Measurements from ENCODE around the gene GABBR2. TPM values are rescaled to one million over a fixed set of nuclear protein-coding genes. Genes with fewer than 3 reads are reported as not detected.

The GABBR2 gene
- total and polyA plus RNA-seq, 4 donors = 20.0 to 140 (median 93.3) TPM

- Histone ChIP-seq H3K9me3 (ENCODE audit: control insufficient read depth, insufficient read depth, low read length) (no peaks in the 10 kb centered on the region), H3K4me3 (ENCODE audit: low read depth, low read length) (no peak overlapping the region), H3K4me1 (ENCODE audit: control insufficient read depth, insufficient read depth, low read length) (peaks cover 8% of the 10 kb centered on the region), H3K36me3 (ENCODE audit: control insufficient read depth, insufficient read depth, low read length) (peaks cover 17% of the 10 kb centered on the region), H3K27me3 (ENCODE audit: control insufficient read depth, insufficient read depth, low read length) (no peaks in the 10 kb centered on the region), H3K27ac (ENCODE audit: low read depth, low read length) (no peak overlapping the region)
- DNase-seq (ENCODE audit: low read depth in 4 of 6, low spot score in 6 of 6) = no peak
- WGBS (ENCODE audit: insufficient coverage) = 76% methylated on average over 4 of the region's 5 CpGs
These were observed 289.5 kb downstream of the GABBR2 start for GRCh38 chr9:98419260-98419603.

- no peaks in the 10 kb centered on the region for H3K27me3 ChIP-seq (ENCODE audit: control insufficient read depth, insufficient read depth, low read length)
- H3K4me1 ChIP-seq (ENCODE audit: control insufficient read depth, insufficient read depth, low read length) = peaks cover 8% of the 10 kb centered on the region
- H3K4me3 ChIP-seq (ENCODE audit: low read depth, low read length) = no peak overlapping the region
- DNase-seq (ENCODE audit: low read depth in 4 of 6, low spot score in 6 of 6) = no peak
- no peak overlapping the region for H3K27ac ChIP-seq (ENCODE audit: low read depth, low read length)
- no peaks in the 10 kb centered on the region for H3K9me3 ChIP-seq (ENCODE audit: control insufficient read depth, insufficient read depth, low read length)
- 77% methylated on average over 7 of the region's 8 CpGs for WGBS (ENCODE audit: insufficient coverage)
- H3K36me3 ChIP-seq (ENCODE audit: control insufficient read depth, insufficient read depth, low read length) = peaks cover 17% of the 10 kb centered on the region
These were observed 290.0 kb downstream of the GABBR2 start for GRCh38 chr9:98418578-98419259.

- Histone ChIP-seq H3K27me3 (ENCODE audit: control insufficient read depth, insufficient read depth, low read length) (no peaks in the 10 kb centered on the region), H3K4me1 (ENCODE audit: control insufficient read depth, insufficient read depth, low read length) (peaks cover 8% of the 10 kb centered on the region), H3K36me3 (ENCODE audit: control insufficient read depth, insufficient read depth, low read length) (peaks cover 17% of the 10 kb centered on the region), H3K4me3 (ENCODE audit: low read depth, low read length) (no peak overlapping the region), H3K9me3 (ENCODE audit: control insufficient read depth, insufficient read depth, low read length) (no peaks in the 10 kb centered on the region), H3K27ac (ENCODE audit: low read depth, low read length) (no peak overlapping the region)
- DNase-seq (ENCODE audit: low read depth in 4 of 6, low spot score in 6 of 6) = no peak
- 77% methylated on average over 8 of the region's 10 CpGs for WGBS (ENCODE audit: insufficient coverage)
These were observed 292.2 kb downstream of the GABBR2 start for GRCh38 chr9:98416294-98417248.

- Histone ChIP-seq H3K27me3 (ENCODE audit: control insufficient read depth, insufficient read depth, low read length) (no peaks in the 10 kb centered on the region), H3K9me3 (ENCODE audit: control insufficient read depth, insufficient read depth, low read length) (no peaks in the 10 kb centered on the region), H3K36me3 (ENCODE audit: control insufficient read depth, insufficient read depth, low read length) (peaks cover 17% of the 10 kb centered on the region), H3K4me1 (ENCODE audit: control insufficient read depth, insufficient read depth, low read length) (peaks cover 8% of the 10 kb centered on the region), H3K27ac (ENCODE audit: low read depth, low read length) (no peak overlapping the region), H3K4me3 (ENCODE audit: low read depth, low read length) (no peak overlapping the region)
- 43% methylated on average over 1 of the region's 4 CpGs for WGBS (ENCODE audit: insufficient coverage)
- no peak for DNase-seq (ENCODE audit: low read depth in 4 of 6, low spot score in 6 of 6)
These were observed 293.0 kb downstream of the GABBR2 start for GRCh38 chr9:98415782-98416181.

GRCh38 chr9:98413084-98413483 lies 295.7 kb downstream of the GABBR2 start:
- no peak overlapping the region for H3K27ac ChIP-seq (ENCODE audit: low read depth, low read length)
- no peaks in the 10 kb centered on the region for H3K27me3 ChIP-seq (ENCODE audit: control insufficient read depth, insufficient read depth, low read length)
- H3K36me3 ChIP-seq (ENCODE audit: control insufficient read depth, insufficient read depth, low read length) = peaks cover 12% of the 10 kb centered on the region
- H3K4me3 ChIP-seq (ENCODE audit: low read depth, low read length) = no peak overlapping the region
- H3K4me1 ChIP-seq (ENCODE audit: control insufficient read depth, insufficient read depth, low read length) = peaks cover 12% of the 10 kb centered on the region
- DNase-seq (ENCODE audit: low read depth in 4 of 6, low spot score in 6 of 6) = no peak
- WGBS (ENCODE audit: insufficient coverage) = 17% methylated on average over 1 of the region's 1 CpG
- no peaks in the 10 kb centered on the region for H3K9me3 ChIP-seq (ENCODE audit: control insufficient read depth, insufficient read depth, low read length)

- no peaks in the 10 kb centered on the region for H3K9me3 ChIP-seq (ENCODE audit: control insufficient read depth, insufficient read depth, low read length)
- H3K36me3 ChIP-seq (ENCODE audit: control insufficient read depth, insufficient read depth, low read length) = peaks cover 8% of the 10 kb centered on the region
- DNase-seq (ENCODE audit: low read depth in 4 of 6, low spot score in 6 of 6) = no peak
- H3K4me1 ChIP-seq (ENCODE audit: control insufficient read depth, insufficient read depth, low read length) = peaks cover 12% of the 10 kb centered on the region
- H3K27me3 ChIP-seq (ENCODE audit: control insufficient read depth, insufficient read depth, low read length) = no peaks in the 10 kb centered on the region
- 89% methylated on average over 7 of the region's 10 CpGs for WGBS (ENCODE audit: insufficient coverage)
- no peak overlapping the region for H3K4me3 ChIP-seq (ENCODE audit: low read depth, low read length)
- H3K27ac ChIP-seq (ENCODE audit: low read depth, low read length) = no peak overlapping the region
These were observed 296.5 kb downstream of the GABBR2 start for GRCh38 chr9:98412101-98412842.

GRCh38 chr9:98410185-98410697 lies 298.5 kb downstream of the GABBR2 start:
- DNase-seq (ENCODE audit: low read depth in 4 of 6, low spot score in 6 of 6) = peak in 5 of 6 donors; percentile 38 to 83 (median 45)
- peaks cover 4% of the 10 kb centered on the region for H3K36me3 ChIP-seq (ENCODE audit: control insufficient read depth, insufficient read depth, low read length)
- no peaks in the 10 kb centered on the region for H3K9me3 ChIP-seq (ENCODE audit: control insufficient read depth, insufficient read depth, low read length)
- peak overlapping the region; percentile 22 for H3K27ac ChIP-seq (ENCODE audit: low read depth, low read length)
- H3K4me1 ChIP-seq (ENCODE audit: control insufficient read depth, insufficient read depth, low read length) = peaks cover 12% of the 10 kb centered on the region
- H3K27me3 ChIP-seq (ENCODE audit: control insufficient read depth, insufficient read depth, low read length) = no peaks in the 10 kb centered on the region
- no peak overlapping the region for H3K4me3 ChIP-seq (ENCODE audit: low read depth, low read length)
- 14% methylated on average over 3 of the region's 8 CpGs for WGBS (ENCODE audit: insufficient coverage)

GRCh38 chr9:98409719-98410118 lies 299.0 kb downstream of the GABBR2 start:
- 82% methylated on average over 6 of the region's 6 CpGs for WGBS (ENCODE audit: insufficient coverage)
- H3K4me3 ChIP-seq (ENCODE audit: low read depth, low read length) = no peak overlapping the region
- H3K27ac ChIP-seq (ENCODE audit: low read depth, low read length) = no peak overlapping the region
- H3K27me3 ChIP-seq (ENCODE audit: control insufficient read depth, insufficient read depth, low read length) = no peaks in the 10 kb centered on the region
- peaks cover 12% of the 10 kb centered on the region for H3K4me1 ChIP-seq (ENCODE audit: control insufficient read depth, insufficient read depth, low read length)
- H3K36me3 ChIP-seq (ENCODE audit: control insufficient read depth, insufficient read depth, low read length) = peaks cover 4% of the 10 kb centered on the region
- no peak for DNase-seq (ENCODE audit: low read depth in 4 of 6, low spot score in 6 of 6)
- no peaks in the 10 kb centered on the region for H3K9me3 ChIP-seq (ENCODE audit: control insufficient read depth, insufficient read depth, low read length)

GRCh38 chr9:98406469-98406868 lies 302.3 kb downstream of the GABBR2 start:
- H3K4me1 ChIP-seq (ENCODE audit: control insufficient read depth, insufficient read depth, low read length) = peaks cover 18% of the 10 kb centered on the region
- no peaks in the 10 kb centered on the region for H3K27me3 ChIP-seq (ENCODE audit: control insufficient read depth, insufficient read depth, low read length)
- 86% methylated on average over 2 of the region's 6 CpGs for WGBS (ENCODE audit: insufficient coverage)
- DNase-seq (ENCODE audit: low read depth in 4 of 6, low spot score in 6 of 6) = no peak
- H3K27ac ChIP-seq (ENCODE audit: low read depth, low read length) = no peak overlapping the region
- peaks cover 4% of the 10 kb centered on the region for H3K36me3 ChIP-seq (ENCODE audit: control insufficient read depth, insufficient read depth, low read length)
- H3K9me3 ChIP-seq (ENCODE audit: control insufficient read depth, insufficient read depth, low read length) = no peaks in the 10 kb centered on the region
- H3K4me3 ChIP-seq (ENCODE audit: low read depth, low read length) = no peak overlapping the region

Measured in spinal cord (tissue), 10 donors.